ENCODE data around the gene NT5C1B. TPM values are rescaled to one million over a fixed set of nuclear protein-coding genes. Genes with fewer than 3 reads are reported as not detected.

The NT5C1B gene
- total RNA-seq, 1 donor from 2014 or later, result not detected

DNA sequence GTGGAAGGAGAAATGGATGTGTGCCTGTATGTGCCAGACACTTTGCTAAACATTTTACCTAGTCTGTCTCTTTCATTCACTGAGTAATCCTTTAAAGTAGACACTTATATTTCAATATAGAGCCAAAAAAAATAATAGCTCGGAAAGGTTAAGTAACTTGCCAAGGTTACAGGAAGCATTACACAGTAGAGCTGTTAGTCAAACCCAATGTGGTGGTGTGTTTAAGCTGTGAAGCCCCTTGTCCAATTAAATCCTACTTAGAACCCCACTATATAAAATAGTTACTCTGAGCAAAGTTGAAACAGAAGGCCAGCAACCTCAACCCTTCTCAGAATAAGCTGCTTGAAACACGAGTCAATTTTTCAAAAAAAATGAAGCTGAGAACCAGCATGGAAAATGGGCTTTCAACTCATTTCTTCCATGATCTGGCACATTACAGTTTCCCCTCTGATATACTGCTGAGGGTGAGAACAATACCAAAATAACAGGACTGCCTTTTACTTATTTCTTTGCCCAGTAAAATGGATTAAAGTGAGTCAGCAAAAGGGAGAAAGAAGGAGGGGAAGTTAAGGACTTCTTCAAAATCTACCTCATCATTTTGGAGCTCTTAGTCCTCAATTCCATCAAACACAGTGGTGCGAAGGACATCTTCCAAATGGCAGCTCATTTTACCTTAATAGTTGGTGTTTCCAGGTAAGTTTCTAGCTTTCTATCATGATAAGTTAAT is 36.9 kb downstream of the NT5C1B start:
- Histone ChIP-seq H3K4me3 (no peak overlapping the region), H3K4me1 (peaks cover 4% of the 10 kb centered on the region), H3K4me2 (no peak overlapping the region), H3K79me2 (ENCODE audit: low read depth) (peaks cover 17% of the 10 kb centered on the region), H3K27ac (no peak overlapping the region), H3F3A (ENCODE audit: low read depth) (no peaks in the 10 kb centered on the region), H4K20me1 (ENCODE audit: low read depth) (peaks cover 5% of the 10 kb centered on the region), H3K27me3 (no peaks in the 10 kb centered on the region), H3K9me3 (ENCODE audit: low read depth) (no peaks in the 10 kb centered on the region), H3K36me3 (no peaks in the 10 kb centered on the region), H3K9ac (no peak overlapping the region), H2AFZ (replicated peaks) (no peak overlapping the region)
- H3K36me3 Mint-ChIP-seq, result peaks cover 19% of the 10 kb centered on the region
- H3K4me1 Mint-ChIP-seq, result peaks cover 2% of the 10 kb centered on the region
- no peak for TF ChIP-seq EZH2phosphoT487 (IDR thresholded peaks at IDR 0.05)
- no peak for TF ChIP-seq EZH2 (IDR thresholded peaks at IDR 0.05)
- TF ChIP-seq, protein P1, sequence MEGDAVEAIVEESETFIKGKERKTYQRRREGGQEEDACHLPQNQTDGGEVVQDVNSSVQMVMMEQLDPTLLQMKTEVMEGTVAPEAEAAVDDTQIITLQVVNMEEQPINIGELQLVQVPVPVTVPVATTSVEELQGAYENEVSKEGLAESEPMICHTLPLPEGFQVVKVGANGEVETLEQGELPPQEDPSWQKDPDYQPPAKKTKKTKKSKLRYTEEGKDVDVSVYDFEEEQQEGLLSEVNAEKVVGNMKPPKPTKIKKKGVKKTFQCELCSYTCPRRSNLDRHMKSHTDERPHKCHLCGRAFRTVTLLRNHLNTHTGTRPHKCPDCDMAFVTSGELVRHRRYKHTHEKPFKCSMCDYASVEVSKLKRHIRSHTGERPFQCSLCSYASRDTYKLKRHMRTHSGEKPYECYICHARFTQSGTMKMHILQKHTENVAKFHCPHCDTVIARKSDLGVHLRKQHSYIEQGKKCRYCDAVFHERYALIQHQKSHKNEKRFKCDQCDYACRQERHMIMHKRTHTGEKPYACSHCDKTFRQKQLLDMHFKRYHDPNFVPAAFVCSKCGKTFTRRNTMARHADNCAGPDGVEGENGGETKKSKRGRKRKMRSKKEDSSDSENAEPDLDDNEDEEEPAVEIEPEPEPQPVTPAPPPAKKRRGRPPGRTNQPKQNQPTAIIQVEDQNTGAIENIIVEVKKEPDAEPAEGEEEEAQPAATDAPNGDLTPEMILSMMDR (IDR thresholded peaks at IDR 0.05), result no peak
- H3K27ac Mint-ChIP-seq, result no peak overlapping the region
- H3K27me3 Mint-ChIP-seq (ENCODE audit: insufficient read depth, low read depth), result no peaks in the 10 kb centered on the region
- H3K4me3 Mint-ChIP-seq, result no peak overlapping the region
- DNase-seq (ENCODE audit: low spot score), result no peak
- no peaks in the 10 kb centered on the region for H3K9me3 Mint-ChIP-seq

DNA sequence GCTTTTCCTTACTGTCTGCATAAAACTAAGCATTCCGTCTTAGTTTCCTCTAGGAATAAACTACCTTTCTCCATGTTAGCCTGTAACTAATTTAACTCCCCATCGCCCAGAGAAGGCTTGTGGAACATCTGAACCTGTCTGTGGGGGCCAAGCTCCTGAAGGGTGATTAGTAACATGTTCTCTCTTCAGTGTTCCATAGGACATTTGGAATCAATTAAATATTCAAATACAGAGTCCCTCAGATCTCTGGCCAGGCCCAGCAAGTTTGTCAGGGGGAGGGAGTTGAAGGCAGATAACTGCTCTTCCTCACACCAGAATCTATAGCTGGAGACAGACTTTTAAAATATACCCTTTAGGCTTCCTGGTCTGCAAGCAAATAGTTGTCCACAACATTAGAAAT is 37.7 kb downstream of the NT5C1B start:
- H4K20me1 ChIP-seq (ENCODE audit: low read depth), result no peaks in the 10 kb centered on the region
- peaks cover under 1% of the 10 kb centered on the region for H3K4me1 ChIP-seq
- TF ChIP-seq EZH2 (IDR thresholded peaks at IDR 0.05) (no peak), EZH2phosphoT487 (IDR thresholded peaks at IDR 0.05) (no peak)
- TF ChIP-seq, protein P1 (IDR thresholded peaks at IDR 0.05), result no peak
- H3K4me3 ChIP-seq, result no peak overlapping the region
- H3K36me3 ChIP-seq, result no peaks in the 10 kb centered on the region
- H3F3A ChIP-seq (ENCODE audit: low read depth), result no peaks in the 10 kb centered on the region
- no peak overlapping the region for H2AFZ ChIP-seq (replicated peaks)
- Mint-ChIP-seq H3K4me3 (no peak overlapping the region), H3K36me3 (peaks cover 16% of the 10 kb centered on the region), H3K27me3 (ENCODE audit: insufficient read depth, low read depth) (no peaks in the 10 kb centered on the region), H3K4me1 (peaks cover 4% of the 10 kb centered on the region), H3K27ac (no peak overlapping the region), H3K9me3 (no peaks in the 10 kb centered on the region)
- DNase-seq (ENCODE audit: low spot score), result no peak
- no peak overlapping the region for H3K4me2 ChIP-seq
- H3K27ac ChIP-seq, result no peak overlapping the region
- H3K79me2 ChIP-seq (ENCODE audit: low read depth), result peaks cover 8% of the 10 kb centered on the region
- H3K27me3 ChIP-seq, result no peaks in the 10 kb centered on the region
- H3K9me3 ChIP-seq (ENCODE audit: low read depth), result no peaks in the 10 kb centered on the region
- no peak overlapping the region for H3K9ac ChIP-seq

DNA sequence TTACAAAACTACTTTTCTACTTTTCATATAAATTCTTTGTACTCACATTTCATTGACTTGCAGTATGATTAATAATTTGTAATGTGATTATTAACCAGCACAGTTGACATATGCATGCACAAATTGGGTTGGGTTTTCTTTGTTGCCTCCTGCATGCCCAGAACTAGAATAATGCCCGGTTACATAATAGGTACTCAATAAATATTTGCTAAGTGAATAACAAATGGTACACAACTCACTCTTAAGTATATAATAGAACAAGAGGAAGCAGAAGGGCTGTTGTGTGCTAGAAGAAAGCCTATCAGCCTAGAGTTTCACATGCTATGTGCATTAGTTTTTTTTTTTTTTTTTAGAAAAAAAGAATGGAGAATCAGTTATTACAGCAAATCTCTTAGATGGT is 38.2 kb downstream of the NT5C1B start:
- peaks cover 4% of the 10 kb centered on the region for H3K79me2 ChIP-seq (ENCODE audit: low read depth)
- no peak overlapping the region for H3K4me3 ChIP-seq
- no peak overlapping the region for H3K4me2 ChIP-seq
- no peak overlapping the region for H3K27ac Mint-ChIP-seq
- H3K27me3 ChIP-seq, result no peaks in the 10 kb centered on the region
- H3K9ac ChIP-seq, result no peak overlapping the region
- H3K4me3 Mint-ChIP-seq, result no peak overlapping the region
- H3K27ac ChIP-seq, result no peak overlapping the region
- no peaks in the 10 kb centered on the region for H3K27me3 Mint-ChIP-seq (ENCODE audit: insufficient read depth, low read depth)
- no peaks in the 10 kb centered on the region for H3F3A ChIP-seq (ENCODE audit: low read depth)
- H3K36me3 ChIP-seq, result no peaks in the 10 kb centered on the region
- H2AFZ ChIP-seq (replicated peaks), result no peak overlapping the region
- no peaks in the 10 kb centered on the region for H3K9me3 ChIP-seq (ENCODE audit: low read depth)
- H3K9me3 Mint-ChIP-seq, result no peaks in the 10 kb centered on the region
- peaks cover 8% of the 10 kb centered on the region for H3K4me1 Mint-ChIP-seq
- peaks cover 5% of the 10 kb centered on the region for H3K4me1 ChIP-seq
- no peak for DNase-seq (ENCODE audit: low spot score)
- peaks cover 16% of the 10 kb centered on the region for H3K36me3 Mint-ChIP-seq
- no peaks in the 10 kb centered on the region for H4K20me1 ChIP-seq (ENCODE audit: low read depth)
- TF ChIP-seq, protein P1 (IDR thresholded peaks at IDR 0.05), result no peak
- TF ChIP-seq EZH2phosphoT487 (IDR thresholded peaks at IDR 0.05) (no peak), EZH2 (IDR thresholded peaks at IDR 0.05) (no peak)
